Measurements from ENCODE around the gene MAST3.

- TF ChIP-seq CTCF (IDR thresholded peaks at IDR 0.05 in 4 of 5, conservative IDR thresholded peaks at IDR 0.05 in 1 of 5), result no peak
- TF ChIP-seq POLR2A (IDR thresholded peaks at IDR 0.05), result no peak
Measured at GRCh38 chr19:18107235-18107634, 9.7 kb downstream of the MAST3 start.
